Lower lobe of right lung (tissue), 2 donors: ENCODE data around the gene SYNM. TPM values are rescaled to one million over a fixed set of nuclear protein-coding genes. Genes with fewer than 3 reads are reported as not detected.

Source experiments
- ATAC-seq, 2 donors: fragments of 200-7000 bp; cut with Tn5 transposase; one replicate each; pipeline ENCODE4 v1.9.1; 2020 to 2022; ENCODE audit warnings: mild to moderate bottlenecking in 2 of 2, moderate library complexity in 2 of 2
- DNase-seq: peaks from one replicate; pipeline ENCODE4 v3.0.0-alpha.2; 2020
- H3K27ac ChIP-seq: fragments of 200-600 bp; one replicate; pipeline ENCODE4 v1.8.0; 2022
- H3K27me3 ChIP-seq: fragments of 200-600 bp; one replicate; pipeline ENCODE4 v1.8.0; 2022; ENCODE audit warnings: low read depth
- H3K36me3 ChIP-seq: fragments of 200-600 bp; one replicate; pipeline ENCODE4 v1.8.0; 2022; ENCODE audit warnings: mild to moderate bottlenecking
- H3K4me1 ChIP-seq: fragments of 200-600 bp; one replicate; pipeline ENCODE4 v1.8.0; 2022
- H3K4me3 ChIP-seq: fragments of 200-600 bp; one replicate; pipeline ENCODE4 v1.8.0; 2022; ENCODE audit warnings: mild to moderate bottlenecking
- H3K9me3 ChIP-seq: fragments of 200-600 bp; one replicate; pipeline ENCODE4 v1.8.0; 2022
- intact Hi-C: fragments of 100-400 bp; cut with DNase I; formaldehyde crosslinking; loops from one replicate; pipeline ENCODE4 v1.11.0; 2022
- total RNA-seq: library from RNA; stranded (reverse); fragmentation: NEBNext Ultra II Directional; extraction: Animal tissue kit (Norgen Biotek cat#: 25700); gene quantifications from one replicate; pipeline ENCODE4 v1.2.1, GENCODE V29; 2021
- TF ChIP-seq, protein P1 (sequence below): fragments of 200-600 bp; IDR thresholded peaks from one replicate; pipeline ENCODE4 v1.8.0; 2022; ENCODE audit warnings: antibody characterized with exemption, mild to moderate bottlenecking
- donor health status: DM: no; HTN: yes; CAD: no; lungs with severe emphysema.

Gene SYNM
- total RNA-seq, 1 donor from 2014 or later = 26.8 TPM

DNA sequence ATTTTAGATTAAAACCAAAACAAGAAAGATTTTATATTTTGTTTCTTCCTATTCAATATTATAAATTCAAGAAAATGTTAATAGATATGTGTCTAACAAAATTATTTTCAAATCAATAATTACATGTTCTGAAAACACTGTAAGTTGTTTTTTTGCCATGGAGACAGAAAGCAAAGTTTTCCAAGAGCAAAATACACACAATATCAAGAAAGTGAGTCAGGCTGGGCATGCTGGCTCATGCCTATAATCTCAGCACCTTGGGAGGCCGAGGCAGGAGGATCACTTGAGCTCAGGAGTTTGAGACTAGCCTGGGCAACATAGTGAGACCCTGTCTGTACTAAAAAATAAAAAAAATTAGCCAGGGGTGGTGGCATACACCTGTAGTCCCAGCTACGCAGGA lies 72.8 kb downstream of the SYNM start:
- no peaks in the 10 kb centered on the region for H3K27me3 ChIP-seq
- DNase-seq (no peak), ATAC-seq (no peak)
- peaks cover 26% of the 10 kb centered on the region for H3K4me1 ChIP-seq
- intact Hi-C loops = no loop called here
- H3K9me3 ChIP-seq = no peaks in the 10 kb centered on the region
- H3K36me3 ChIP-seq = peaks cover 21% of the 10 kb centered on the region
- H3K4me3 ChIP-seq = no peak overlapping the region
- TF ChIP-seq, protein P1, sequence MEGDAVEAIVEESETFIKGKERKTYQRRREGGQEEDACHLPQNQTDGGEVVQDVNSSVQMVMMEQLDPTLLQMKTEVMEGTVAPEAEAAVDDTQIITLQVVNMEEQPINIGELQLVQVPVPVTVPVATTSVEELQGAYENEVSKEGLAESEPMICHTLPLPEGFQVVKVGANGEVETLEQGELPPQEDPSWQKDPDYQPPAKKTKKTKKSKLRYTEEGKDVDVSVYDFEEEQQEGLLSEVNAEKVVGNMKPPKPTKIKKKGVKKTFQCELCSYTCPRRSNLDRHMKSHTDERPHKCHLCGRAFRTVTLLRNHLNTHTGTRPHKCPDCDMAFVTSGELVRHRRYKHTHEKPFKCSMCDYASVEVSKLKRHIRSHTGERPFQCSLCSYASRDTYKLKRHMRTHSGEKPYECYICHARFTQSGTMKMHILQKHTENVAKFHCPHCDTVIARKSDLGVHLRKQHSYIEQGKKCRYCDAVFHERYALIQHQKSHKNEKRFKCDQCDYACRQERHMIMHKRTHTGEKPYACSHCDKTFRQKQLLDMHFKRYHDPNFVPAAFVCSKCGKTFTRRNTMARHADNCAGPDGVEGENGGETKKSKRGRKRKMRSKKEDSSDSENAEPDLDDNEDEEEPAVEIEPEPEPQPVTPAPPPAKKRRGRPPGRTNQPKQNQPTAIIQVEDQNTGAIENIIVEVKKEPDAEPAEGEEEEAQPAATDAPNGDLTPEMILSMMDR = no peak
- H3K27ac ChIP-seq = no peak overlapping the region

DNA sequence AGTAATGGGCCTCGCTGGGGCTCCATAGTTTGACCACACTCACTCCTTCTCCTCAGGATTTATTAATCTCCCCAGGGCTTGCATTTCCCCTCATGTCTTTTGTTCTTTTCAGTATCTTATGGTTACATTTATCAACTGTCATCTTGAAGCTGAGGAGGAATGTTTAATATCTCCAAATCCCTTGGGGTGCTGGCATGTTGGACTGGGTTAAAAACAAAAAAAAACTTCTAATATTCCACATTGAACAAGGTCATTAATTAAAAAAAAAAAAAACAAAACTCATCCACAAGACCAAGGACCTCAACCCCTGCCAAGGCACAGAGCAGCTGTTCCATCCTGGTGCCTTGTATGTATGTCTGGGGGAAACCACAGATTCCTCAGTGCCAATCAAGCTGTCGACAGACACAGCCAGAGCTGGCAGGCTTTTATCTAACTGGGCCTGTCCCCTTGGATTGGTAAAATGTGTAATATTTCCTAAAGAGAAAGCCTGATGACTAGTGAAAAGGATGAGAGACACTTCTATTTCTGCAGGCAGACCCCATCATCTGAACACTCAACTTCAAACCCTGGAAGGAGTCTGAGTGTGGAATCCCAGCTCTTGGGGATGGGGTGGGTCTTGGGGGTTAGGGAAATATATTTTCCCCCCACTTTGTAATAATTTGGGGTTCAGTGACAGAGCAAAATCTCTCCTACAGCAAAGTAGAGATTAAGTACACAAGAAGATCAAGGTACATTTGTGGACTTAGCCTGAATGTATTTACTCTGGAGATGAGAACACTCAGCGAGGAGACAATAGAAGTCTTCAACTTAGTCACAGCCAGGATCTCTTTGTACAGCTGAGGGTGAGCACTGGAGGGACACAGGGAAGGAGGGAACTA lies 75.4 kb downstream of the SYNM start:
- Histone ChIP-seq H3K36me3 (no peaks in the 10 kb centered on the region), H3K9me3 (no peaks in the 10 kb centered on the region), H3K4me3 (no peak overlapping the region), H3K27ac (no peak overlapping the region), H3K4me1 (peaks cover 18% of the 10 kb centered on the region), H3K27me3 (no peaks in the 10 kb centered on the region)
- intact Hi-C loops = no loop called here
- TF ChIP-seq, protein P1 = no peak
- no peak for ATAC-seq
- no peak for DNase-seq

DNA sequence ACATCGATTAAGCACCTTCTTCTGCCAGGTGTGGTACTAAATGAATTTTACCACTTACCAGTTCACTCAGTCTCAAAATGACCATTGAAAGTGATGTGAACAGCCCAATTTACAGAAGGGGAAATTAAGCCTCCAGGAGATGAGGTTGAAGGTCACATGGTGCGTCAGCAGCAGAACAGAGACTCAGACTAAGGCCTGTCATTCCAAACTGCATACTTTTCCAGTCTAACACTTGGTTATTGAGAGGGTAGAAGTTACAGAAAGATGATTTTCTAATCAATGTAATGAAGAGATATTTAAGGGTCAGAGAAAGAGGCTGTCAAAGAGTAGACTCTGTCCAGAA lies 76.1 kb downstream of the SYNM start:
- TF ChIP-seq, protein P1 = no peak
- Histone ChIP-seq H3K4me1 (peaks cover 16% of the 10 kb centered on the region), H3K27ac (peak overlapping the region; percentile 12), H3K9me3 (no peaks in the 10 kb centered on the region), H3K4me3 (no peak overlapping the region), H3K27me3 (no peaks in the 10 kb centered on the region), H3K36me3 (no peaks in the 10 kb centered on the region)
- no peak for ATAC-seq
- intact Hi-C loops = no loop called here
- no peak for DNase-seq

DNA sequence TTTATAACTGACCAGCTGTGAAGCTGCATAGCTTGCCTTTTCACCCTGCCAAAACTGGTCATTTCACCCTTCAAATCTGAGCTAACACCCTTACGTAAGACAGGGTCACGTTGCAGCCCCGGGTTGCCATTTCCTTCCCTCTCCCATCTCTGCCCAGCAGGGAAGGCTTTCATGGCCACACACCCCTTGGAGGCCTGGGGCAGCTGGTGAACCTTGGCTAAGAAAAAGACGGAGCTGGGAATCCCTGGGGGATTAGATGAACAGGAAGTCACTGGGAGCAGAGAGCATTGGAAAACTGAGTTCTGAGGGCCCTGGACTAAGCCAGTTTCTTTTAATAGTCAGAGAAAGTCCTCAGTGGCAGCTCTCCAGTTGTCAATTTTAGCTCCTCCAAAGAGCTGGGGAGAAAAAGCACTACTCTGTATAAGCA lies 76.7 kb downstream of the SYNM start:
- Histone ChIP-seq H3K27ac (peak overlapping the region; percentile 12), H3K4me1 (peaks cover 16% of the 10 kb centered on the region), H3K4me3 (no peak overlapping the region), H3K9me3 (no peaks in the 10 kb centered on the region), H3K27me3 (no peaks in the 10 kb centered on the region), H3K36me3 (no peaks in the 10 kb centered on the region)
- DNase-seq (no peak), ATAC-seq (peak; percentile 13 to 46)
- TF ChIP-seq, protein P1 = no peak
- intact Hi-C loops = no loop called here

DNA sequence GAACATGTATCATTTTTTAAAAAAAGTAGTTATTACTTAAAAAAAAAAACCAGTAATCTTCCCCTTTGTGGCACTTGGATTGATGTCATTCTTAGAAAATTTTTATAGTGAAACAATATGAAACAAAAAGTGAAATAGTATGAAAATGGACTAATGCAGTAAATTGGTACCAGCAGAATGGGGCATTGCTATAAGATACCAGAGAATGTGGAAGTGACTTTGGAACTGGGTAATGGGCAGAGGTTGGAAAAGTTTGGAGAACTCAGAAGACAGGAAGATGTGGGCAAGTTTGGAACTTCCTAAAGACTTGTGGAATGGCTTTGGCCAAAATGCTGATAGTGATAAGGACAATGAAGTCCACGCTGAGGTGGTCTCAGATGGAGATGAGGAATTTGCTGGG lies 77.9 kb downstream of the SYNM start:
- Histone ChIP-seq H3K27me3 (no peaks in the 10 kb centered on the region), H3K4me1 (peaks cover 10% of the 10 kb centered on the region), H3K4me3 (no peak overlapping the region), H3K36me3 (no peaks in the 10 kb centered on the region), H3K9me3 (no peaks in the 10 kb centered on the region), H3K27ac (no peak overlapping the region)
- no peak for DNase-seq
- TF ChIP-seq, protein P1 = no peak
- intact Hi-C loops = no loop called here
- ATAC-seq = no peak

Other genes with a start within 250 kb of the SYNM start
- not detected for gene PGPEP1L, start 97.3 kb upstream of the SYNM start, total RNA-seq
- 16.4 TPM for gene TTC23, start 144.5 kb downstream of the SYNM start, total RNA-seq
- 23.8 TPM for gene LRRC28, start 146.4 kb downstream of the SYNM start, total RNA-seq